Measurements from ENCODE around the gene CREB1. TPM values are rescaled to one million over a fixed set of nuclear protein-coding genes. Genes with fewer than 3 reads are reported as not detected.

Gene CREB1
- polyA plus RNA-seq, 1 of the 3 experiments (the other 2 are of a cell fraction): 14.5 TPM

DNA sequence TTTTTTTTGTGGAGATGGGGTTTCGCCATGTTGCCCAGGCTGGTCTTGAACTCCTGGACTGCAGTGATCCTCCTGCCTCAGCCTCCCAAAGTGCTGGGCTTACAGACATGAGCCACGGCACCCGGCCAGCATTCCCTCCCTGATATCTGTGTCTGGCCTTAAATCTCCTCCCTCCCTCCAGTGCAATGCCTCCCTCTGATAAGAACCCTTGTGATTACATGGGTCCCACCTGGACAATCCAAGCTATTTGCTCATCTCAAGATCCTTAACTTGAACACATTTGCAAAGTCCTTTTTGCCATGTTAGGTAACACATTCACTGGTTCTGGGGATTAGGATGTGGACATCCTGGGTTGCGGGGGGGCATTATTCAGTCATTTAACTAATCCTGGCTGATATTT, 40.5 kb upstream of the CREB1 start:
- Histone ChIP-seq H3K9me2 (no peaks in the 10 kb centered on the region), H3K27me3 (ENCODE audit: insufficient read depth) (no peaks in the 10 kb centered on the region), H3K9me3 (no peaks in the 10 kb centered on the region), H3K79me2 (ENCODE audit: insufficient read depth) (no peaks in the 10 kb centered on the region), H2AFZ (ENCODE audit: low read depth) (no peak overlapping the region), H3K4me3 (ENCODE audit: low read depth in 2 of 2, low read length in 1 of 2) (no peak overlapping the region), H4K20me1 (ENCODE audit: insufficient read depth) (no peaks in the 10 kb centered on the region), H3F3A (replicated peaks; ENCODE audit: insufficient read depth) (peaks cover 9% of the 10 kb centered on the region), H3K9ac (no peak overlapping the region), H3K4me1 (ENCODE audit: control insufficient read depth in 1 of 2, insufficient read depth in 2 of 2, low read depth in 1 of 2, low read length in 1 of 2) (peaks cover 0 to 9% of the 10 kb centered on the region in 2 experiments; a peak in 3 of 4 replicates), H3K27ac (ENCODE audit: low read depth in 2 of 2, low read length in 1 of 2) (no peak overlapping the region), H3K4me2 (no peak overlapping the region), H3K36me3 (replicated peaks in 1 of 2; ENCODE audit: control insufficient read depth in 1 of 2, insufficient read depth in 2 of 2, low read length in 1 of 2) (no peaks in the 10 kb centered on the region)
- no peak for DNase-seq
- CTCF ChIA-PET: no interaction called here
- POLR2A ChIA-PET: no interaction called here
- TF ChIP-seq MEF2A (IDR thresholded peaks at IDR 0.05; ENCODE audit: borderline replicate concordance, low read depth): no peak
- no peak for TF ChIP-seq ZBTB33 (IDR thresholded peaks at IDR 0.05; ENCODE audit: borderline replicate concordance, low read depth)
- TF ChIP-seq GATA2 (CRISPR knock-in tag; IDR thresholded peaks at IDR 0.05): no peak
- TF ChIP-seq, protein P1, sequence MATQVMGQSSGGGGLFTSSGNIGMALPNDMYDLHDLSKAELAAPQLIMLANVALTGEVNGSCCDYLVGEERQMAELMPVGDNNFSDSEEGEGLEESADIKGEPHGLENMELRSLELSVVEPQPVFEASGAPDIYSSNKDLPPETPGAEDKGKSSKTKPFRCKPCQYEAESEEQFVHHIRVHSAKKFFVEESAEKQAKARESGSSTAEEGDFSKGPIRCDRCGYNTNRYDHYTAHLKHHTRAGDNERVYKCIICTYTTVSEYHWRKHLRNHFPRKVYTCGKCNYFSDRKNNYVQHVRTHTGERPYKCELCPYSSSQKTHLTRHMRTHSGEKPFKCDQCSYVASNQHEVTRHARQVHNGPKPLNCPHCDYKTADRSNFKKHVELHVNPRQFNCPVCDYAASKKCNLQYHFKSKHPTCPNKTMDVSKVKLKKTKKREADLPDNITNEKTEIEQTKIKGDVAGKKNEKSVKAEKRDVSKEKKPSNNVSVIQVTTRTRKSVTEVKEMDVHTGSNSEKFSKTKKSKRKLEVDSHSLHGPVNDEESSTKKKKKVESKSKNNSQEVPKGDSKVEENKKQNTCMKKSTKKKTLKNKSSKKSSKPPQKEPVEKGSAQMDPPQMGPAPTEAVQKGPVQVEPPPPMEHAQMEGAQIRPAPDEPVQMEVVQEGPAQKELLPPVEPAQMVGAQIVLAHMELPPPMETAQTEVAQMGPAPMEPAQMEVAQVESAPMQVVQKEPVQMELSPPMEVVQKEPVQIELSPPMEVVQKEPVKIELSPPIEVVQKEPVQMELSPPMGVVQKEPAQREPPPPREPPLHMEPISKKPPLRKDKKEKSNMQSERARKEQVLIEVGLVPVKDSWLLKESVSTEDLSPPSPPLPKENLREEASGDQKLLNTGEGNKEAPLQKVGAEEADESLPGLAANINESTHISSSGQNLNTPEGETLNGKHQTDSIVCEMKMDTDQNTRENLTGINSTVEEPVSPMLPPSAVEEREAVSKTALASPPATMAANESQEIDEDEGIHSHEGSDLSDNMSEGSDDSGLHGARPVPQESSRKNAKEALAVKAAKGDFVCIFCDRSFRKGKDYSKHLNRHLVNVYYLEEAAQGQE (IDR thresholded peaks at IDR 0.05; ENCODE audit: low read depth, low read length): no peak
- TF ChIP-seq SMC3 (IDR thresholded peaks at IDR 0.05; ENCODE audit: low read depth, low read length): no peak
- TF ChIP-seq CTCF (IDR thresholded peaks at IDR 0.05): no peak
- no peak for TF ChIP-seq RAD21 (IDR thresholded peaks at IDR 0.05; ENCODE audit: low read length)
- no peak for TF ChIP-seq RCOR1 (IDR thresholded peaks at IDR 0.05; ENCODE audit: low read length)
- no peak for TF ChIP-seq FOXJ3 (CRISPR knock-in tag; IDR thresholded peaks at IDR 0.05)
- no peak for TF ChIP-seq MXI1 (IDR thresholded peaks at IDR 0.05; ENCODE audit: low read depth, low read length)
- TF ChIP-seq ELF1 (IDR thresholded peaks at IDR 0.05): no peak
- no peak for TF ChIP-seq TAF1 (IDR thresholded peaks at IDR 0.05; ENCODE audit: borderline replicate concordance, low read depth, low read length)
- TF ChIP-seq JUND (IDR thresholded peaks at IDR 0.05): no peak
- no peak for TF ChIP-seq RXRA (IDR thresholded peaks at IDR 0.05; ENCODE audit: borderline replicate concordance, low read depth)
- TF ChIP-seq YY1 (IDR thresholded peaks at IDR 0.05; ENCODE audit: low read depth): no peak
- no peak for TF ChIP-seq USF1 (IDR thresholded peaks at IDR 0.05; ENCODE audit: borderline replicate concordance, low read depth)
- TF ChIP-seq POLR2AphosphoS5 (IDR thresholded peaks at IDR 0.05; ENCODE audit: low read depth, low read length): no peak
- TF ChIP-seq SIN3A (IDR thresholded peaks at IDR 0.05; ENCODE audit: borderline replicate concordance, low read depth, low read length): no peak
- TF ChIP-seq, protein P2, sequence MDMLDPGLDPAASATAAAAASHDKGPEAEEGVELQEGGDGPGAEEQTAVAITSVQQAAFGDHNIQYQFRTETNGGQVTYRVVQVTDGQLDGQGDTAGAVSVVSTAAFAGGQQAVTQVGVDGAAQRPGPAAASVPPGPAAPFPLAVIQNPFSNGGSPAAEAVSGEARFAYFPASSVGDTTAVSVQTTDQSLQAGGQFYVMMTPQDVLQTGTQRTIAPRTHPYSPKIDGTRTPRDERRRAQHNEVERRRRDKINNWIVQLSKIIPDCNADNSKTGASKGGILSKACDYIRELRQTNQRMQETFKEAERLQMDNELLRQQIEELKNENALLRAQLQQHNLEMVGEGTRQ (IDR thresholded peaks at IDR 0.05; ENCODE audit: borderline replicate concordance, low read depth, low read length): no peak
- 95% methylated on average over 4 of the region's 4 CpGs for WGBS (ENCODE audit: low lambda C conversion rate)

Data from SK-N-SH (cell line).